B cell (primary cell): ENCODE measurements around the gene SH3RF3. TPM values are rescaled to one million over a fixed set of nuclear protein-coding genes. Genes with fewer than 3 reads are reported as not detected.

Source experiments
- ATAC-seq: fragments of 200-7000 bp; cut with Tn5 transposase; one replicate; pipeline ENCODE4 v1.10.0; 2021; ENCODE audit warnings: low read depth, mild to moderate bottlenecking, moderate number of reproducible peaks, moderate library complexity
- CTCF ChIA-PET: fragments of 350-600 bp; sonication (Branson Sonifier 250); formaldehyde crosslinking; loops from one replicate; lab custom pipeline; 2021; ENCODE audit warnings: antibody characterized with exemption, inconsistent platforms; lab: Charles Lee
- POLR2A ChIA-PET: fragments of 350-600 bp; sonication (Branson Sonifier 250); formaldehyde crosslinking; loops from one replicate; lab custom pipeline; 2021; ENCODE audit warnings: antibody characterized with exemption; lab: Charles Lee
- DNase-seq: peaks from one replicate; pipeline ENCODE4 v3.0.0; 2013
- H2AFZ ChIP-seq: 2 replicates; pipeline ENCODE4 v1.6.1; 2012; ENCODE audit warnings: mild to moderate bottlenecking, low read depth, low read length; ENCODE audit not compliant: insufficient read depth, poor library complexity, severe bottlenecking
- H3K27ac ChIP-seq, 2 donors: 1 replicate in 1 of 2; 2 replicates in 1 of 2; pipeline ENCODE4 v1.5.1; 2012 to 2013; ENCODE audit warnings: low read length in 2 of 2, mild to moderate bottlenecking in 2 of 2, moderate library complexity in 1 of 2
- H3K27me3 ChIP-seq, 4 experiments: fragments of 200-600 bp in 1 of 4; sonication (generic) in 1 of 4; replicated peaks in 1 of 4; 1 replicate in 2 of 4; 2 replicates in 2 of 4; pipeline versions ENCODE4 v1.6.1 to v1.7.0; 2013 to 2016; ENCODE audit warnings: low read length in 3 of 4, mild to moderate bottlenecking in 2 of 4, mixed read lengths in 1 of 4, moderate library complexity in 1 of 4; ENCODE audit not compliant: insufficient read depth in 4 of 4, control insufficient read depth in 3 of 4; ENCODE audit errors: control extremely low read depth in 1 of 4
- H3K36me3 ChIP-seq, 2 experiments: replicated peaks in 1 of 2; 1 replicate in 1 of 2; 2 replicates in 1 of 2; pipeline versions ENCODE4 v1.6.1 to v1.7.1; 2013; ENCODE audit warnings: low read length in 1 of 2; ENCODE audit not compliant: insufficient read depth in 2 of 2, control insufficient read depth in 1 of 2; ENCODE audit errors: control extremely low read depth in 1 of 2, extremely low read depth in 1 of 2
- H3K4me1 ChIP-seq, 2 donors: fragments of 200-600 bp in 1 of 2; sonication (generic) in 1 of 2; 1 replicate in 1 of 2; 2 replicates in 1 of 2; pipeline versions ENCODE4 v1.5.1 to v1.6.1; 2013 to 2017; ENCODE audit warnings: low read length in 2 of 2; ENCODE audit not compliant: control insufficient read depth in 2 of 2, insufficient read depth in 2 of 2
- H3K4me2 ChIP-seq: replicated peaks from 2 replicates; pipeline ENCODE3; 2012; ENCODE audit warnings: mild to moderate bottlenecking, low read depth, low read length; ENCODE audit not compliant: poor library complexity, severe bottlenecking
- H3K4me3 ChIP-seq, 5 experiments: fragments of 200-600 bp in 1 of 5; sonication (generic) in 1 of 5; 1 replicate in 3 of 5; 2 replicates in 2 of 5; pipeline versions ENCODE4 v1.5.1 to v1.7.0; 2011 to 2016; ENCODE audit warnings: low read length in 4 of 5, mild to moderate bottlenecking in 4 of 5, low read depth in 2 of 5, control low read depth in 1 of 5, moderate library complexity in 1 of 5; ENCODE audit not compliant: insufficient read depth in 1 of 5; ENCODE audit errors: control extremely low read depth in 1 of 5, extremely low read depth in 1 of 5
- H3K79me2 ChIP-seq: fragments of 200-600 bp; sonication (generic); one replicate; pipeline ENCODE4 v1.6.0; 2016; ENCODE audit warnings: low read length; ENCODE audit not compliant: control insufficient read depth, insufficient read depth
- H3K9ac ChIP-seq: fragments of 200-600 bp; sonication (generic); 2 replicates; pipeline ENCODE4 v1.6.1; 2017; ENCODE audit warnings: mild to moderate bottlenecking, low read length, moderate library complexity
- H3K9me3 ChIP-seq, 3 donors: one replicate each; pipeline versions ENCODE4 v1.6.1 to v1.7.1; 2013; ENCODE audit warnings: low read length in 2 of 3; ENCODE audit not compliant: control insufficient read depth in 2 of 3, insufficient read depth in 1 of 3; ENCODE audit errors: control extremely low read depth in 1 of 3
- H4K20me1 ChIP-seq: 2 replicates; pipeline ENCODE4 v1.6.0; 2012; ENCODE audit warnings: mild to moderate bottlenecking, low read length; ENCODE audit not compliant: insufficient read depth, control insufficient read depth, poor library complexity, severe bottlenecking
- H3K27ac Mint-ChIP-seq: one replicate; pipeline ENCODE4 v1.8.0; 2021; ENCODE audit warnings: mixed read lengths
- H3K27me3 Mint-ChIP-seq: one replicate; pipeline ENCODE4 v1.8.0; 2021; ENCODE audit warnings: mixed read lengths
- H3K4me1 Mint-ChIP-seq: one replicate; pipeline ENCODE4 v1.8.0; 2021; ENCODE audit warnings: mixed read lengths
- H3K4me3 Mint-ChIP-seq: one replicate; pipeline ENCODE4 v1.8.0; 2021; ENCODE audit warnings: mixed read lengths
- H3K9me3 Mint-ChIP-seq: one replicate; pipeline ENCODE4 v1.8.0; 2022; ENCODE audit warnings: mixed read lengths; ENCODE audit not compliant: insufficient read depth
- CTCF ChIP-seq: fragments of 200-600 bp; IDR thresholded peaks from one replicate; pipeline ENCODE4 v1.8.0; 2022; ENCODE audit warnings: antibody characterized with exemption, mild to moderate bottlenecking
- EZH2 ChIP-seq: IDR thresholded peaks from 2 replicates; pipeline ENCODE4 v1.6.1; 2012; ENCODE audit warnings: borderline replicate concordance, low read depth, mild to moderate bottlenecking, moderate library complexity, low read length; ENCODE audit not compliant: insufficient read depth, poor library complexity, severe bottlenecking
- WGBS: methylation state at CpG from one replicate; pipeline ENCODE4 v1.1.5; 2013; ENCODE audit warnings: missing lambda C conversion rate; ENCODE audit not compliant: insufficient coverage; 5-methylcytosine and 5-hydroxymethylcytosine counted together
- intact Hi-C: fragments of 100-400 bp; cut with micrococcal nuclease; formaldehyde crosslinking; loops from one replicate; pipeline ENCODE4 v1.10.0; 2022
- polyA plus RNA-seq: library from polyadenylated mRNA; depleted of rRNA; stranded (reverse); fragments of >200 nt; gene quantifications from 2 replicates; pipeline ENCODE4 v1.2.3, GENCODE V29; 2012
- total RNA-seq, 2 donors: library from RNA; stranded (reverse); fragments of 120-200 nt in 1 of 2; gene quantifications; 1 replicate in 1 of 2; 2 replicates in 1 of 2; pipeline versions ENCODE4 v1.2.3 to v1.2.4, GENCODE V29; 2013 to 2022

The SH3RF3 gene
- total and polyA plus RNA-seq, 2 donors (not counting 1 experiment from before 2014, with no cell fraction given): 0.07 to 1.2 TPM

GRCh38 chr2:109352898-109353689 is 224.1 kb downstream of the SH3RF3 start:
- Histone ChIP-seq H2AFZ (no peak overlapping the region), H3K79me2 (no peaks in the 10 kb centered on the region), H3K27me3 (no peaks in the 10 kb centered on the region), H3K9me3 (peaks cover 2 to 6% (median 3%) of the 10 kb centered on the region in 3 donors), H3K4me2 (no peak overlapping the region), H4K20me1 (no peaks in the 10 kb centered on the region), H3K9ac (no peak overlapping the region), H3K4me1 (peaks cover 16 to 17% of the 10 kb centered on the region in 2 donors), H3K27ac (no peak overlapping the region), H3K36me3 (no peaks in the 10 kb centered on the region), H3K4me3 (no peak overlapping the region)
- ChIA-PET POLR2A (no interaction called here), CTCF (no interaction called here)
- no peak overlapping the region for H3K4me3 Mint-ChIP-seq
- no peak for DNase-seq
- H3K27ac Mint-ChIP-seq: no peak overlapping the region
- H3K9me3 Mint-ChIP-seq: no peaks in the 10 kb centered on the region
- ATAC-seq: no peak
- no peaks in the 10 kb centered on the region for H3K27me3 Mint-ChIP-seq
- no peak for TF ChIP-seq EZH2
- WGBS: 87% methylated on average over 14 of the region's 14 CpGs
- intact Hi-C loops: no loop called here
- H3K4me1 Mint-ChIP-seq: peaks cover 16% of the 10 kb centered on the region

- no peak for ATAC-seq
- Histone ChIP-seq H3K4me3 (no peak overlapping the region), H3K9me3 (peaks cover 2 to 8% (median 6%) of the 10 kb centered on the region in 3 donors), H3K79me2 (no peaks in the 10 kb centered on the region), H3K27me3 (no peaks in the 10 kb centered on the region), H3K4me2 (no peak overlapping the region), H3K4me1 (peaks cover 6 to 7% of the 10 kb centered on the region in 2 donors), H2AFZ (no peak overlapping the region), H3K36me3 (no peaks in the 10 kb centered on the region), H3K9ac (no peak overlapping the region), H3K27ac (no peak overlapping the region), H4K20me1 (no peaks in the 10 kb centered on the region)
- no peaks in the 10 kb centered on the region for H3K9me3 Mint-ChIP-seq
- peaks cover 8% of the 10 kb centered on the region for H3K4me1 Mint-ChIP-seq
- DNase-seq: no peak
- H3K27me3 Mint-ChIP-seq: no peaks in the 10 kb centered on the region
- WGBS: 94% methylated on average over 22 of the region's 22 CpGs
- no peak overlapping the region for H3K27ac Mint-ChIP-seq
- ChIA-PET CTCF (no interaction called here), POLR2A (no interaction called here)
- intact Hi-C loops: no loop called here
- no peak overlapping the region for H3K4me3 Mint-ChIP-seq
- TF ChIP-seq CTCF: no peak
These were observed 225.1 kb downstream of the SH3RF3 start for GRCh38 chr2:109353806-109354745.
